Right cardiac atrium (tissue), 5 donors: ENCODE results near the gene CD68. TPM values are rescaled to one million over a fixed set of nuclear protein-coding genes. Genes with fewer than 3 reads are reported as not detected.
"Not testable (repeated sequence)": the region's sequence is repeated elsewhere in the genome, so short reads cannot be mapped to it uniquely, and the experiment has no call there.

Source experiments
- ATAC-seq, 2 donors: fragments of 200-7000 bp; cut with Tn5 transposase; one replicate each; pipeline versions ENCODE4 v1.8.0 to v1.9.1; 2020; ENCODE audit warnings: moderate library complexity in 2 of 2, mild to moderate bottlenecking in 1 of 2
- DNase-seq, 3 donors: peaks; one replicate each; pipeline ENCODE4 v3.0.0-alpha.2; 2020
- H3K27ac ChIP-seq: one replicate; pipeline ENCODE4 v1.5.1; 2013; ENCODE audit warnings: mild to moderate bottlenecking, low read length, control low read depth, moderate library complexity
- H3K27me3 ChIP-seq: one replicate; pipeline ENCODE4 v1.6.1; 2013; ENCODE audit not compliant: control insufficient read depth, insufficient read depth
- H3K4me1 ChIP-seq: one replicate; pipeline ENCODE4 v1.6.1; 2013; ENCODE audit warnings: low read length; ENCODE audit not compliant: control insufficient read depth, insufficient read depth
- H3K4me3 ChIP-seq: one replicate; pipeline ENCODE4 v1.5.1; 2013; ENCODE audit warnings: low read length, control low read depth
- H3K9me3 ChIP-seq: one replicate; pipeline ENCODE4 v1.6.1; 2013; ENCODE audit warnings: low read length; ENCODE audit not compliant: control insufficient read depth
- WGBS: extraction: QIAGEN DNeasy Blood & Tissue Kit; methylation state at CpG from one replicate; pipeline ENCODE4 v1.1.7; 2013; 5-methylcytosine and 5-hydroxymethylcytosine counted together
- intact Hi-C, 4 donors: fragments of 100-400 bp; cut with DNase I; formaldehyde crosslinking; loops; one replicate each; pipeline versions ENCODE4 v1.11.0 to v1.14.0; 2022 to 2023
- polyA plus RNA-seq: library from polyadenylated mRNA; stranded (reverse); fragments of 200-250 nt; gene quantifications from one replicate; pipeline ENCODE4 v1.2.3, GENCODE V29; 2013
- total RNA-seq, 4 donors: library from RNA; stranded (reverse); fragmentation: NEBNext Ultra II Directional; extraction: Animal tissue kit (Norgen Biotek cat#: 25700); gene quantifications; one replicate each; pipeline ENCODE4 v1.2.1, GENCODE V29; 2021
- donor health status: healthy with polysubstance abuse.
- donor health status: DM: no; HTN: yes; CAD: no.
- donor health status: DM: no; HTN: no; CAD: no.
- donor health status: DM: no; HTN: yes; CAD: no; lungs with severe emphysema.
- donor health status: DM: yes; HTN: yes; CAD: no.

Gene CD68
- total and polyA plus RNA-seq, 5 donors: 19.4 to 45.6 (median 43.3) TPM

GRCh38 chr17:7589891-7590691 is 10.7 kb downstream of the CD68 start, which contains the start of gene SOX15:
Gene SOX15, minus strand, starts transcription at chr17:7590094. Its CDS starts 418 bp downstream, at chr17:7589676.
- 63% methylated on average over 24 of the region's 24 CpGs for WGBS
- Histone ChIP-seq H3K27ac (peak within 1 kb of the TSS; percentile 26), H3K27me3 (no peaks in the 10 kb centered on the region), H3K9me3 (no peaks in the 10 kb centered on the region), H3K4me3 (no peak within 1 kb of the TSS), H3K4me1 (no peaks in the 10 kb centered on the region)
- DNase-seq (no peak), ATAC-seq (peak; percentile 1 to 3)
- intact Hi-C loops: loop anchor here in 2 of 4 donors (10.0 kb wide), 2 partner anchors 95 to 235 kb away; partner anchors contain the start of genes KCTD11 (in 1 of the 2), TMEM95 (in 1 of the 2), TP53 (in 1 of the 2) and WRAP53 (in 1 of the 2)

- no peaks in the 10 kb centered on the region for H3K4me1 ChIP-seq
- no peak overlapping the region for H3K4me3 ChIP-seq
- H3K27ac ChIP-seq: no peak overlapping the region
- 82% methylated on average over 4 of the region's 4 CpGs for WGBS
- ATAC-seq (no peak), DNase-seq (no peak)
- H3K9me3 ChIP-seq: no peaks in the 10 kb centered on the region
- no peaks in the 10 kb centered on the region for H3K27me3 ChIP-seq
- intact Hi-C loops: no loop called here
Observed at GRCh38 chr17:7590743-7591142, 11.3 kb downstream of the CD68 start.

- 86% methylated on average over 5 of the region's 5 CpGs for WGBS
- no peak for ATAC-seq
Observed at GRCh38 chr17:7591596-7591995, 12.2 kb downstream of the CD68 start.

GRCh38 chr17:7592422-7593021 is 13.1 kb downstream of the CD68 start:
- H3K4me3 ChIP-seq: no peak overlapping the region
- H3K27ac ChIP-seq: no peak overlapping the region
- DNase-seq (no peak), ATAC-seq (no peak)
- no peaks in the 10 kb centered on the region for H3K27me3 ChIP-seq
- intact Hi-C loops: no loop called here
- WGBS: 92% methylated on average over 23 of the region's 23 CpGs
- no peaks in the 10 kb centered on the region for H3K4me1 ChIP-seq
- H3K9me3 ChIP-seq: no peaks in the 10 kb centered on the region

More at GRCh38 chr17:7591596-7591995, 12.2 kb downstream of the CD68 start:
- Histone ChIP-seq H3K9me3 (no peaks in the 10 kb centered on the region), H3K27ac (no peak overlapping the region), H3K4me1 (no peaks in the 10 kb centered on the region), H3K27me3 (no peaks in the 10 kb centered on the region), H3K4me3 (no peak overlapping the region)
- intact Hi-C loops: no loop called here
- no peak for DNase-seq

- 80% methylated on average over 12 of the region's 12 CpGs for WGBS
- Histone ChIP-seq H3K4me3 (no peak overlapping the region), H3K9me3 (no peaks in the 10 kb centered on the region), H3K4me1 (no peaks in the 10 kb centered on the region), H3K27me3 (no peaks in the 10 kb centered on the region), H3K27ac (no peak overlapping the region)
- ATAC-seq (no peak), DNase-seq (no peak)
- intact Hi-C loops: no loop called here
Observed at GRCh38 chr17:7593296-7593695, 13.9 kb downstream of the CD68 start.

- H3K27ac ChIP-seq, ATAC-seq, intact Hi-C loops, DNase-seq, H3K4me1 ChIP-seq, H3K4me3 ChIP-seq, H3K9me3 ChIP-seq, H3K27me3 ChIP-seq: not testable (repeated sequence)
- 83% methylated on average over 5 of the region's 5 CpGs for WGBS
Observed at GRCh38 chr17:7597561-7597960, 18.1 kb downstream of the CD68 start.

- WGBS: 73% methylated on average over 4 of the region's 4 CpGs
- H3K4me3 ChIP-seq: no peak overlapping the region
- H3K27ac ChIP-seq: peak overlapping the region; percentile 85
- DNase-seq: no peak
- intact Hi-C loops: no loop called here
- H3K4me1 ChIP-seq: no peaks in the 10 kb centered on the region
- peak; percentile 87 to 94 for ATAC-seq
- no peaks in the 10 kb centered on the region for H3K9me3 ChIP-seq
- no peaks in the 10 kb centered on the region for H3K27me3 ChIP-seq
Observed at GRCh38 chr17:7606280-7606679, 26.8 kb downstream of the CD68 start.

GRCh38 chr17:7610641-7611040 is 31.2 kb downstream of the CD68 start:
- ATAC-seq: no peak
- intact Hi-C loops: no loop called here
- H3K27ac ChIP-seq: no peak overlapping the region
- peaks cover 3% of the 10 kb centered on the region for H3K4me1 ChIP-seq
- H3K9me3 ChIP-seq: no peaks in the 10 kb centered on the region
- 98% methylated on average over 2 of the region's 2 CpGs for WGBS
- no peak for DNase-seq
- no peaks in the 10 kb centered on the region for H3K27me3 ChIP-seq
- H3K4me3 ChIP-seq: no peak overlapping the region

GRCh38 chr17:7611635-7612293 is 32.3 kb downstream of the CD68 start:
- H3K4me1 ChIP-seq: peaks cover 3% of the 10 kb centered on the region

GRCh38 chr17:7612294-7612640 is 32.8 kb downstream of the CD68 start:
- Histone ChIP-seq H3K27ac (peak overlapping the region; percentile 32), H3K9me3 (no peaks in the 10 kb centered on the region), H3K4me3 (no peak overlapping the region), H3K27me3 (no peaks in the 10 kb centered on the region), H3K4me1 (peaks cover 3% of the 10 kb centered on the region)
- ATAC-seq (no peak), DNase-seq (no peak)
- WGBS: 88% methylated on average over 1 of the region's 1 CpG
- intact Hi-C loops: no loop called here

More at GRCh38 chr17:7611635-7612293, 32.3 kb downstream of the CD68 start:
- Histone ChIP-seq H3K27ac (peak overlapping the region; percentile 32), H3K9me3 (no peaks in the 10 kb centered on the region), H3K4me3 (no peak overlapping the region), H3K27me3 (no peaks in the 10 kb centered on the region)
- intact Hi-C loops: no loop called here
- WGBS: 49% methylated on average over 3 of the region's 3 CpGs
- ATAC-seq (no peak), DNase-seq (no peak)
